Measurements from ENCODE around the gene CACNA2D2. TPM values are rescaled to one million over a fixed set of nuclear protein-coding genes. Genes with fewer than 3 reads are reported as not detected.
A peak's percentile ranks its signal among the peaks of the same experiment; 100 is the strongest.

Gene CACNA2D2
- total and polyA plus RNA-seq, 2 donors from 2014 or later = 3.6 to 6.0 TPM

DNA sequence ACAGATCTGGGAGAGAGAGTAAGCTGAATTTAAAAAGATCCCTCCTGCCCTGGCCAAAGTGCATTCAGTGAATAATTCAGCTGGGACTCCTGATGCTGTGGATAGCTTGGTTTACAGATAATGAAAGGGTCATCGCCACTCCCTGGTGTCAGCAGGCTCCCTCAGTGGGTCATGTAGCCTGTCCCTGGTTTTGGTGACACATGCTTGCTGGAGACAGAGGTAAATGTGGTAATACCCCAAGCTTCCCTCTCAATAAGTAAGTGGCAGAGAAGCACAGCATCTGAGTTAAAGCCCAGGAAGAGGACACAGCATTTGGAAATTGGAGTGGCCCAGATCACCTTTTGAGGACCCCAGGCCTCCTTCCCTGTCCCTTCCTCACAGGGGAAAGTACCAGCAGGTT lies 146.0 kb downstream of the CACNA2D2 start:
- H3K4me1 ChIP-seq (ENCODE audit: control insufficient read depth in 2 of 3, insufficient read depth in 2 of 3, low read depth in 1 of 3, low read length in 3 of 3) = peaks cover 0 to 43% (median 29%) of the 10 kb centered on the region in 3 donors
- H3K4me3 ChIP-seq (ENCODE audit: low read length in 3 of 3) = peak overlapping the region; percentile 21 to 87 (median 86)
- FAIRE-seq (no peak), DNase-seq (no peak)
- H3K36me3 ChIP-seq (ENCODE audit: control insufficient read depth in 2 of 3, insufficient read depth in 3 of 3, low read length in 3 of 3) = peaks cover 3 to 30% (median 14%) of the 10 kb centered on the region in 3 donors
- H3K9ac ChIP-seq (ENCODE audit: low read length in 3 of 3) = peak overlapping the region; percentile 0 to 89 (median 51)
- intact Hi-C loops (cut with DNase I) = no loop called here
- peak overlapping the region; percentile 51 to 65 for H3K27ac ChIP-seq (ENCODE audit: low read depth in 2 of 2, low read length in 2 of 2)
- TF ChIP-seq, protein P1, sequence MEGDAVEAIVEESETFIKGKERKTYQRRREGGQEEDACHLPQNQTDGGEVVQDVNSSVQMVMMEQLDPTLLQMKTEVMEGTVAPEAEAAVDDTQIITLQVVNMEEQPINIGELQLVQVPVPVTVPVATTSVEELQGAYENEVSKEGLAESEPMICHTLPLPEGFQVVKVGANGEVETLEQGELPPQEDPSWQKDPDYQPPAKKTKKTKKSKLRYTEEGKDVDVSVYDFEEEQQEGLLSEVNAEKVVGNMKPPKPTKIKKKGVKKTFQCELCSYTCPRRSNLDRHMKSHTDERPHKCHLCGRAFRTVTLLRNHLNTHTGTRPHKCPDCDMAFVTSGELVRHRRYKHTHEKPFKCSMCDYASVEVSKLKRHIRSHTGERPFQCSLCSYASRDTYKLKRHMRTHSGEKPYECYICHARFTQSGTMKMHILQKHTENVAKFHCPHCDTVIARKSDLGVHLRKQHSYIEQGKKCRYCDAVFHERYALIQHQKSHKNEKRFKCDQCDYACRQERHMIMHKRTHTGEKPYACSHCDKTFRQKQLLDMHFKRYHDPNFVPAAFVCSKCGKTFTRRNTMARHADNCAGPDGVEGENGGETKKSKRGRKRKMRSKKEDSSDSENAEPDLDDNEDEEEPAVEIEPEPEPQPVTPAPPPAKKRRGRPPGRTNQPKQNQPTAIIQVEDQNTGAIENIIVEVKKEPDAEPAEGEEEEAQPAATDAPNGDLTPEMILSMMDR (IDR thresholded peaks at IDR 0.05; ENCODE audit: borderline replicate concordance, extremely low read depth, insufficient read depth) = no peak
- no peaks in the 10 kb centered on the region for H3K27me3 ChIP-seq (ENCODE audit: control insufficient read depth, insufficient read depth, low read length)
- no peaks in the 10 kb centered on the region for H3K9me3 ChIP-seq (ENCODE audit: control insufficient read depth in 2 of 3, insufficient read depth in 1 of 3, low read length in 3 of 3)

DNA sequence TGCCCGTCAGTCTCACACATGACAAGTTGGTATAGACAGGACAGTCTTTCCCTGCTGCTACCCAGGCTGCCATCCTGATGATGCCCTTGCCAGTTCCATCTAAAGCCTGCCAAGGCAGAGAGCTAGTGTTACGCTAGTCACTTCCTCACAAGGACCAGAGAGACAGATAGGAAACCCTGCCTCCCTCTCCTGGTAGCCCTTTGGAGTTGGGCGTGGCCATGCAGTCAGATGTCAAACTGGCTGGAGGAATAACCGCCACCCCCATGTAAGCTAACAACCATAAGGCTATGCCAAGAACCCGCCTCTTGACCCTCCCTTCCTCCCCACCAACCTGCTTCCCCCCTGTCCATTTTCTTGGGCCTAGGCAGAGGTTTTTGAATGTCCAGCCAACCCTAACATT lies 146.9 kb downstream of the CACNA2D2 start:
- DNase-seq (no peak), FAIRE-seq (no peak)
- Histone ChIP-seq H3K4me1 (ENCODE audit: control insufficient read depth in 2 of 3, insufficient read depth in 2 of 3, low read depth in 1 of 3, low read length in 3 of 3) (peaks cover 0 to 46% (median 32%) of the 10 kb centered on the region in 3 donors), H3K9me3 (ENCODE audit: control insufficient read depth in 2 of 3, insufficient read depth in 1 of 3, low read length in 3 of 3) (no peaks in the 10 kb centered on the region), H3K27me3 (ENCODE audit: control insufficient read depth, insufficient read depth, low read length) (no peaks in the 10 kb centered on the region), H3K9ac (ENCODE audit: low read length in 3 of 3) (peak overlapping the region in 2 of 3 donors; percentile 49 to 89), H3K27ac (ENCODE audit: low read depth in 2 of 2, low read length in 2 of 2) (peak overlapping the region; percentile 8 to 75), H3K36me3 (ENCODE audit: control insufficient read depth in 2 of 3, insufficient read depth in 3 of 3, low read length in 3 of 3) (peaks cover 3 to 30% (median 14%) of the 10 kb centered on the region in 3 donors), H3K4me3 (ENCODE audit: low read length in 3 of 3) (peak overlapping the region; percentile 31 to 87 (median 86))
- TF ChIP-seq, protein P1 (IDR thresholded peaks at IDR 0.05; ENCODE audit: borderline replicate concordance, extremely low read depth, insufficient read depth) = no peak
- intact Hi-C loops (cut with DNase I) = no loop called here

DNA sequence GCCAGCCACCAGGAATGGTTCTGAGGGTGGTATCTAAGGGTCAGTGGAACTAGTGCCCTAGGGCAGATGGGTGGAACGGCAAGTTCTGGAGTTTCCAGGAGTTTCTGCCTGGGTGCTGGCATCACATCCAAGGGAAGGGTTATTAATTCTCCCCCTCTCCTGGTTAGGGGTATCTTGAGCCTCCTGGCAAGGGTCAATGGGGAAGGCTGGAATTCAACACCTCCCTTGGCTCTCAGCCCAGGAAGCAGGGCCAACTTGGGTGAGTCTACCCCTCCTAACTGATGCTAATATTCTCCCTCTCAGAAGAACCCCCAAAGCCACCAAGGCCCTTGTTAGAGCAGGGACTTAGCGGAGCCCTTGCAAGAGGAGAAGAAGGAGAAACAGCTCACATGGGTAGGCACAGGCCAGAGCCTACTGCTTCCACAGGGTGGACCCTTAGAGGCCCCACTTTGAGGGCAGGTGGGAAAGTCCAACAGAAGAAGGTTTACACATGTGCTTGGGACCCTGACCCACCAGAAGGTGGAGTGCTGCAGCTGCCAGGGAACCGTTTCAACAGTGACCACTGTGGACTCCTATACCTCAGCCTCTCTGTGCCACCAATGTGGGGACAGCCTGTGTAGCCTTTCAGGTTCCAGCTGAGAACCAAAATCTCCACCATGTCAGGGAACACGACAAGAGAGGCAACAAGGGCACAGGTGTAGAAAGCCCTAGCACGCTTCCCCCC lies 147.4 kb downstream of the CACNA2D2 start:
- no peak for DNase-seq
- Histone ChIP-seq H3K36me3 (ENCODE audit: control insufficient read depth in 2 of 3, insufficient read depth in 3 of 3, low read length in 3 of 3) (peaks cover 3 to 30% (median 14%) of the 10 kb centered on the region in 3 donors), H3K9me3 (ENCODE audit: control insufficient read depth in 2 of 3, insufficient read depth in 1 of 3, low read length in 3 of 3) (no peaks in the 10 kb centered on the region), H3K27ac (ENCODE audit: low read depth in 2 of 2, low read length in 2 of 2) (peak overlapping the region; percentile 8 to 75), H3K9ac (ENCODE audit: low read length in 3 of 3) (peak overlapping the region in 2 of 3 donors; percentile 49 to 89), H3K27me3 (ENCODE audit: control insufficient read depth, insufficient read depth, low read length) (no peaks in the 10 kb centered on the region), H3K4me1 (ENCODE audit: control insufficient read depth in 2 of 3, insufficient read depth in 2 of 3, low read depth in 1 of 3, low read length in 3 of 3) (peaks cover 0 to 51% (median 37%) of the 10 kb centered on the region in 3 donors), H3K4me3 (ENCODE audit: low read length in 3 of 3) (peak overlapping the region; percentile 31 to 87 (median 86))
- TF ChIP-seq, protein P1 (IDR thresholded peaks at IDR 0.05; ENCODE audit: borderline replicate concordance, extremely low read depth, insufficient read depth) = no peak
- intact Hi-C loops (cut with DNase I) = no loop called here
- no peak for FAIRE-seq

Measured in kidney (tissue), 14 donors.